GM13976 (cell line): ENCODE results near the gene LHX3.

Source experiments
- DNase-seq: peaks from one replicate; pipeline ENCODE4 v3.0.0; 2012; ENCODE audit warnings: low spot score
- in situ Hi-C: fragments of 300-500 bp; cut with MboI; formaldehyde crosslinking; loops from one replicate; pipeline ENCODE4 v1.12.0; 2022; ENCODE audit warnings: low sequenced_read_pairs, mixed read lengths, inconsistent platforms; ENCODE audit not compliant: unreplicated experiment
- TF ChIP-seq, protein P1 (sequence below): IDR thresholded peaks from 2 replicates; pipeline ENCODE4 v1.5.1; 2012; ENCODE audit warnings: borderline replicate concordance, mild to moderate bottlenecking; ENCODE audit not compliant: insufficient read depth; ENCODE audit errors: extremely low read depth, missing control alignments, control extremely low read depth

LHX3 gene

GRCh38 chr9:136204838-136205706 is at the start of gene LHX3:
Gene LHX3, minus strand, starts transcription at chr9:136205128. Its CDS starts 116 bp downstream, at chr9:136205012.
- in situ Hi-C loops = no loop called here
- TF ChIP-seq, protein P1, sequence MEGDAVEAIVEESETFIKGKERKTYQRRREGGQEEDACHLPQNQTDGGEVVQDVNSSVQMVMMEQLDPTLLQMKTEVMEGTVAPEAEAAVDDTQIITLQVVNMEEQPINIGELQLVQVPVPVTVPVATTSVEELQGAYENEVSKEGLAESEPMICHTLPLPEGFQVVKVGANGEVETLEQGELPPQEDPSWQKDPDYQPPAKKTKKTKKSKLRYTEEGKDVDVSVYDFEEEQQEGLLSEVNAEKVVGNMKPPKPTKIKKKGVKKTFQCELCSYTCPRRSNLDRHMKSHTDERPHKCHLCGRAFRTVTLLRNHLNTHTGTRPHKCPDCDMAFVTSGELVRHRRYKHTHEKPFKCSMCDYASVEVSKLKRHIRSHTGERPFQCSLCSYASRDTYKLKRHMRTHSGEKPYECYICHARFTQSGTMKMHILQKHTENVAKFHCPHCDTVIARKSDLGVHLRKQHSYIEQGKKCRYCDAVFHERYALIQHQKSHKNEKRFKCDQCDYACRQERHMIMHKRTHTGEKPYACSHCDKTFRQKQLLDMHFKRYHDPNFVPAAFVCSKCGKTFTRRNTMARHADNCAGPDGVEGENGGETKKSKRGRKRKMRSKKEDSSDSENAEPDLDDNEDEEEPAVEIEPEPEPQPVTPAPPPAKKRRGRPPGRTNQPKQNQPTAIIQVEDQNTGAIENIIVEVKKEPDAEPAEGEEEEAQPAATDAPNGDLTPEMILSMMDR = no peak
- peak; percentile 77 for DNase-seq

GRCh38 chr9:136253246-136254130 is 48.6 kb upstream of the LHX3 start:
- TF ChIP-seq, protein P1 = no peak
- in situ Hi-C loops = no loop called here
- DNase-seq = no peak

DNA sequence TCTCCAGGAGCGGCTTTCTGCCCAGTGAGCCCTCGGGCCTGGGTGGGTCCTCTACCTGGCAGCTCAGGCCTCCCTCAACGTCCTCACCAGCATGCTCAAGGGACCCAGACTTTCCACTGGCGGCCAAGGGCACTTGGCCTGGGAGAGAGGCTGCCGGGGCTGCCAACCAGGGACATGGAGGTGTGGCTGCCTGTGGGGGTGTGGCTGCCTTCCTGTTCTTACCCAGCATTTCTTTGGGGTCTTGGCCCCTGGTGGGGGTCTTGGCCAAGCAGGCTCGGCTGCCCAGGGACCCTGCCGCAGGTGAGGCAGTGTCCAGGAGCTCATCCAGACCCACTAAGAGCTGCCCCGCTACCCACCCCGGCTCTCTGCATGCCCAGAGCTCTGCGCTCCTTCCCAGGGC is 47.9 kb upstream of the LHX3 start:
- DNase-seq = no peak
- TF ChIP-seq, protein P1 = no peak
- in situ Hi-C loops = no loop called here

GRCh38 chr9:136252281-136252680 is 47.4 kb upstream of the LHX3 start:
- no peak for DNase-seq
- TF ChIP-seq, protein P1 = no peak
- in situ Hi-C loops = no loop called here

DNA sequence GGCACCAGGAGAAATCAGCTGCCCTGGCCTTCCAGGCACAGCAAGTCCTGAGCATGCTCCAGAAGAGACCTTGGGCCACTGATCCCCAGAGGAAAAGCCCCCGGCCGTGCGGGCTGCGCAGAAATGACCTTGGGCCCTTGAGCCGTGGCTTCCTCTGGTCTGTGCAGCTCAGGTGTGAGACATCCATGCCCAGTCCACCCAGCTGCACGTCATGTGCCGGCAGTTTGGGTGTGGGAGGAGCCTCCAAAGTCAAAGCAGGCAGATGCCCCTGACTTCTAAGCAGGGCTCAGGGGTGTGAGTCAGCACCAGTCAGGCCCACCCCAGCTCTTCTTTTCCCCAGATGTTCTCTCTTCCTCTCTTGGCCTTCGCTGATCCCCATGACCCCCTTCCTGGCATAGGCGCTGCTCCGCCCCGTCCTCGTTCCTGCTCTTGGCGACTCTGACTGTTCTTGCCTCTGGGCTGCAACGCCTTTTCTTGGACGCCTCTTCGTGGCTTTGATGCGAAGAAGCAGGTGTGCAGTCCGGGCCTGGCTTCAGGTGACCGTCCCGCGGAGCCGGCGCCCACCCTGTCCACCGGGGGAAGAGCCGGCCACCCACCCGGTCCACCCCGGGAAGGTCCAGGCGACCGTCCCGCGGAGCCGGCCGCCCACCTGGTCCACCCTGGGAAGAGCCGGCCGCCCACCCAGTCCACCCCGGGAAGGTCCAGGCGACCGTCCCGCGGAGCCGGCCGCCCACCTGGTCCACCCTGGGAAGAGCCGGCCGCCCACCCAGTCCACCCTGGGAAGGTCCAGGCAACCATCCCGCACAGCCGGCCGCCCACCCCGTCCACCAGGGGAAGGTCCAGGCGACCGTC is 46.6 kb upstream of the LHX3 start:
- TF ChIP-seq, protein P1 = no peak
- in situ Hi-C loops = no loop called here
- DNase-seq = no peak

GRCh38 chr9:136250676-136251075 is 45.7 kb upstream of the LHX3 start:
- TF ChIP-seq, protein P1 = no peak
- in situ Hi-C loops = no loop called here
- no peak for DNase-seq
